Panc1 (cell line): ENCODE results near the gene PPP1CA. TPM values are rescaled to one million over a fixed set of nuclear protein-coding genes. Genes with fewer than 3 reads are reported as not detected.

Experiments used
- ATAC-seq: fragments of 200-7000 bp; cut with Tn5 transposase; 2 replicates; pipeline ENCODE4 v1.9.1; 2020; ENCODE audit warnings: mild to moderate bottlenecking, moderate library complexity
- BruUV-seq: library from RNA; stranded (reverse); fragments of 400-500 nt; replicated peaks from 2 replicates; lab custom pipeline; 2021; lab: Mats Ljungman, UMichigan
- CTCF ChIA-PET: fragments of 300-600 bp; sonication (Branson Sonifier 250); formaldehyde crosslinking; loops from one replicate; lab custom pipeline; 2022; ENCODE audit warnings: antibody characterized with exemption; lab: Charles Lee
- POLR2A ChIA-PET: fragments of 300-600 bp; sonication (Branson Sonifier 250); formaldehyde crosslinking; loops from one replicate; lab custom pipeline; 2022; ENCODE audit warnings: antibody characterized with exemption; lab: Charles Lee
- DNase-seq: peaks from one replicate; pipeline ENCODE4 v3.0.0-alpha.2; 2010; ENCODE audit warnings: low read depth, low spot score
- H3K27ac ChIP-seq: 2 replicates; pipeline ENCODE4 v1.5.1; 2011; ENCODE audit warnings: mild to moderate bottlenecking, low read length, inconsistent platforms
- H3K27me3 ChIP-seq: fragments of 200-500 bp; sonication (Bioruptor generic); 2 replicates; pipeline ENCODE4 v1.6.0; 2014; ENCODE audit warnings: low read length, inconsistent platforms; ENCODE audit not compliant: control insufficient read depth, insufficient read depth
- H3K36me3 ChIP-seq: fragments of 200-500 bp; sonication (Bioruptor generic); 2 replicates; pipeline ENCODE4 v1.5.1; 2014; ENCODE audit warnings: inconsistent platforms, mild to moderate bottlenecking, low read length, moderate library complexity; ENCODE audit not compliant: control insufficient read depth, insufficient read depth
- H3K4me1 ChIP-seq: 2 replicates; pipeline ENCODE4 v1.5.1; 2011; ENCODE audit warnings: inconsistent platforms, mild to moderate bottlenecking, low read length, moderate library complexity; ENCODE audit not compliant: control insufficient read depth, insufficient read depth
- H3K4me3 ChIP-seq, 2 experiments: 2 replicates each; pipeline ENCODE4 v1.5.1; 2011 to 2012; ENCODE audit warnings: low read depth in 2 of 2, low read length in 2 of 2, mild to moderate bottlenecking in 2 of 2, inconsistent platforms in 1 of 2, moderate library complexity in 1 of 2
- H3K9me3 ChIP-seq: fragments of 200-500 bp; sonication (Bioruptor generic); 2 replicates; pipeline ENCODE4 v1.5.1; 2014; ENCODE audit warnings: low read depth, mild to moderate bottlenecking, inconsistent platforms, low read length, moderate library complexity; ENCODE audit not compliant: control insufficient read depth, insufficient read depth
- POLR2AphosphoS5 ChIP-seq: IDR thresholded peaks from 2 replicates; pipeline ENCODE4 v1.6.1; 2012; ENCODE audit warnings: mild to moderate bottlenecking, low read depth, low read length, moderate library complexity
- SIN3A ChIP-seq: IDR thresholded peaks from 2 replicates; pipeline ENCODE4 v1.6.1; 2012; ENCODE audit warnings: low read depth, mild to moderate bottlenecking, low read length, moderate library complexity, borderline replicate concordance; ENCODE audit not compliant: insufficient read depth
- TCF7L2 ChIP-seq: IDR thresholded peaks from 2 replicates; pipeline ENCODE4 v1.6.1; 2011; ENCODE audit warnings: mild to moderate bottlenecking, low read depth, low read length, inconsistent platforms
- in situ Hi-C: cut with HindIII; loops from 2 replicates; pipeline ENCODE4 v1.10.0; 2016; ENCODE audit warnings: low sequenced_read_pairs, low pct_unique_long_range_greater_than_20kb
- intact Hi-C: fragments of 100-400 bp; cut with micrococcal nuclease; formaldehyde crosslinking; loops from one replicate; pipeline ENCODE4 v1.10.0; 2022; ENCODE audit not compliant: unreplicated experiment
- total RNA-seq: library from RNA; stranded (reverse); gene quantifications from one replicate; pipeline ENCODE4 v1.2.1, GENCODE V29; 2021; ENCODE audit not compliant: unreplicated experiment
- TF ChIP-seq, protein P1 (sequence below), 2 experiments: IDR thresholded peaks; 2 replicates each; pipeline ENCODE4 v1.6.1; 2011 to 2012; ENCODE audit warnings: low read depth in 2 of 2, control low read depth in 1 of 2, low read length in 1 of 2, mild to moderate bottlenecking in 1 of 2, moderate library complexity in 1 of 2; ENCODE audit not compliant: insufficient read depth in 1 of 2

Gene PPP1CA
- total RNA-seq, 1 experiment from 2014 or later = 361 TPM

DNA sequence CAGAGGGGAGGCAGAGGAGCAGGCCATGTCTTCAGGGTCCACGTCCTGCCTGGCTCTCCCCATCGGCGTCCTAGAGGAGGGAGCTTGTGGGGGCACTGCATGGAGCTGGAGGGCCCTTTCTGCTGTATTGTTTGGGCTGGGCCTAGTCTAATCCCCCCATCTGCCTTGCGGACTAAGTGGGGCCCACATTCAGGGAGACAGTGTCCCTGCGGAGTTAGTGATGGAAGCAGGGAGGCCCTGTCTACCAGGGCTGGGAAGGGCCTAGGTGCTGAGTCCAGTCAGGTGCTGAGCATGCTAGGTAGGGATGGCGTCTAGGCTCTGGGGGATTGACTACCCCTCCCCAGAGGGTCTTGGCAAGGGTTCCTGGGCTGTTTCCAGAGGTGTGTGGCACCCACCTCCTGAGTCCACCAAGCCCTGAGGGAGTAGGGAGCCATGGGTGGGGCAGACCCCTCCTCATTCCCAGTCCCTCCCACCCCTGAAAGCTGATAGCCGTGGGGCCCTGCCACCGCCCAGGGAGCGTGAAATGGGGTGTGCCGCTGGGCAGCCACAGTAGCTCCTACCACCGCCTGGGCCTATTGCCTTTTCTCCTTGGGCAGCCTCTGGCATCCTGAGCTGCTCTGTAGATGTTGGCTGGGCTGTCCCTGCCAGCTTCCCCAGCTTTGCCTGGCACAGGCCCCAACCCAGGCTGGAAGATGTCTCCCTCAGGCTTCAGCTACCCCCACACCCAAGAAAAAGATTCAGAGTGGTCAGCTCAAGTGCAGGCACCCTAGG, 46.5 kb downstream of the PPP1CA start:
- DNase-seq (no peak), ATAC-seq (no peak)
- H3K4me1 ChIP-seq = peaks cover 63% of the 10 kb centered on the region
- ChIA-PET POLR2A (interaction anchor here (0.6 to 2.3 kb wide), 5 partner anchors 13 to 102 kb away, joined by 3 to 32 read pairs (median 9); no protein-coding TSS in a partner anchor), CTCF (interaction anchor here (0.7 to 7.9 kb wide), 6 partner anchors 9 to 275 kb away, joined by 3 to 207 read pairs (median 6); no protein-coding TSS in a partner anchor)
- peak overlapping the region; percentile 94 for H3K27ac ChIP-seq
- H3K9me3 ChIP-seq = no peaks in the 10 kb centered on the region
- no TSS peak for BruUV-seq
- intact Hi-C loops = no loop called here
- no peaks in the 10 kb centered on the region for H3K27me3 ChIP-seq
- no peak for TF ChIP-seq TCF7L2
- no peak for TF ChIP-seq SIN3A
- no peaks in the 10 kb centered on the region for H3K36me3 ChIP-seq
- in situ Hi-C loops = no loop called here
- H3K4me3 ChIP-seq = no peak overlapping the region

DNA sequence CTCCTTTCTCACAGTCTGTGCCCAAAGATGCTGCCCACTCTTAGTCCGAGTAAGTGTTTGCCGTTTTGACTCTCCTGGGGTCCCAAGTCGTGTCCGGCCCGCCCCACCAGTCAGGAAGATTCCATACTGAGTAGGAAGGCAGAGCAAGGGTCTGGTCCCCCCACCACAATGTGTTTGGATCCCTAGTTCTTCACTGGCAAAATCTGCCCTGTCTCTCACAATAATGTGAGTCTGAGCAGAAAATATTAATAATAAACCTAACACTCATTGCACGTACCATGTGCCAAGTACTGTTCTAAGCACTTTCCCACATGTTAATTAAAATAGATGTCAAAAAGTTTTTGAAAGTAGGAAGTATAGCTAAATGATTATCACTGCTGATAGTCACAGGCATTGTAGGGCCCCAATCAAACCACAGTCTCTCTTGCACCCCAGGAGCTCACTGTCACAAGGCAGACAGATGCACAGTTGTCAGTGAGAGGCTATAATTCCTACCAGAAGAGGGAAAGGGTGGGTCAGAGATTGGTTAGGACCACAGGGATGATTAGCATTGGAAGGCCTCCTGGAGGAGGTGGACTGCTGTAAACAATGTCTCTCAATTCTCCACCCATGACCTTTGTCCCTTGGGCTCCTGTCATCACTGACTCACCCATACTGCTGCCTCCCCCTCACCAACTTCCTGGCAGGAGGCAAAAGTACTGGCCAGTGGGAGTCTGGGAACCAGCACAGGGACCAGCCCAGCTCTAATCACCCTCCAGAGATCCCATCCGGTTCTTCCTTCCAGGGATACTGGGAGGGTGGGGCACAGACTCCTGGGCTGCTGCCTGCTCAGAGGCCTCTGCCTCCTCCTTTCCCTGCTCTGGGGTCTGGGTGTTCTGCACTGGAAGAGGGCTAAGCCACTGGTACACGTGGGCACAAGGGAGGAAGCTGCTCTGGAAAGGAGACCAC, 47.3 kb downstream of the PPP1CA start:
- peak overlapping the region; percentile 67 to 74 for H3K4me3 ChIP-seq
- in situ Hi-C loops = no loop called here
- H3K9me3 ChIP-seq = no peaks in the 10 kb centered on the region
- ChIA-PET POLR2A (interaction anchor here (0.6 to 2.3 kb wide), 3 partner anchors 15 to 213 kb away, joined by 3 to 32 read pairs (median 5); no protein-coding TSS in a partner anchor), CTCF (interaction anchor here (0.5 to 7.9 kb wide), 4 partner anchors 17 to 219 kb away, joined by 3 to 207 read pairs (median 4); no protein-coding TSS in a partner anchor)
- BruUV-seq = TSS peak; percentile 92
- TF ChIP-seq POLR2AphosphoS5 = peak; percentile 70
- TF ChIP-seq, protein P1, sequence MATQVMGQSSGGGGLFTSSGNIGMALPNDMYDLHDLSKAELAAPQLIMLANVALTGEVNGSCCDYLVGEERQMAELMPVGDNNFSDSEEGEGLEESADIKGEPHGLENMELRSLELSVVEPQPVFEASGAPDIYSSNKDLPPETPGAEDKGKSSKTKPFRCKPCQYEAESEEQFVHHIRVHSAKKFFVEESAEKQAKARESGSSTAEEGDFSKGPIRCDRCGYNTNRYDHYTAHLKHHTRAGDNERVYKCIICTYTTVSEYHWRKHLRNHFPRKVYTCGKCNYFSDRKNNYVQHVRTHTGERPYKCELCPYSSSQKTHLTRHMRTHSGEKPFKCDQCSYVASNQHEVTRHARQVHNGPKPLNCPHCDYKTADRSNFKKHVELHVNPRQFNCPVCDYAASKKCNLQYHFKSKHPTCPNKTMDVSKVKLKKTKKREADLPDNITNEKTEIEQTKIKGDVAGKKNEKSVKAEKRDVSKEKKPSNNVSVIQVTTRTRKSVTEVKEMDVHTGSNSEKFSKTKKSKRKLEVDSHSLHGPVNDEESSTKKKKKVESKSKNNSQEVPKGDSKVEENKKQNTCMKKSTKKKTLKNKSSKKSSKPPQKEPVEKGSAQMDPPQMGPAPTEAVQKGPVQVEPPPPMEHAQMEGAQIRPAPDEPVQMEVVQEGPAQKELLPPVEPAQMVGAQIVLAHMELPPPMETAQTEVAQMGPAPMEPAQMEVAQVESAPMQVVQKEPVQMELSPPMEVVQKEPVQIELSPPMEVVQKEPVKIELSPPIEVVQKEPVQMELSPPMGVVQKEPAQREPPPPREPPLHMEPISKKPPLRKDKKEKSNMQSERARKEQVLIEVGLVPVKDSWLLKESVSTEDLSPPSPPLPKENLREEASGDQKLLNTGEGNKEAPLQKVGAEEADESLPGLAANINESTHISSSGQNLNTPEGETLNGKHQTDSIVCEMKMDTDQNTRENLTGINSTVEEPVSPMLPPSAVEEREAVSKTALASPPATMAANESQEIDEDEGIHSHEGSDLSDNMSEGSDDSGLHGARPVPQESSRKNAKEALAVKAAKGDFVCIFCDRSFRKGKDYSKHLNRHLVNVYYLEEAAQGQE (IDR thresholded peaks at IDR 0.05; ENCODE audit: insufficient read depth in 1 of 2, low read depth in 2 of 2, low read length in 1 of 2) = no peak
- no peaks in the 10 kb centered on the region for H3K27me3 ChIP-seq
- peak; percentile 98 for DNase-seq
- H3K27ac ChIP-seq = peak overlapping the region; percentile 94
- ATAC-seq = peak; percentile 65
- no peaks in the 10 kb centered on the region for H3K36me3 ChIP-seq
- H3K4me1 ChIP-seq = peaks cover 63% of the 10 kb centered on the region
- intact Hi-C loops = no loop called here
